HG03175 (cell line): ENCODE measurements around the gene CD28.
A peak's percentile ranks its signal among the peaks of the same experiment; 100 is the strongest.
"Not testable (repeated sequence)": the region's sequence is repeated elsewhere in the genome, so short reads cannot be mapped to it uniquely, and the experiment has no call there.

Source experiments
- ATAC-seq: cut with Tn5 transposase; IDR thresholded peaks from one replicate; pipeline ENCODE4 v1.9.1; 2021; ENCODE audit warnings: mild to moderate bottlenecking, moderate library complexity; ENCODE audit not compliant: unreplicated experiment

CD28 gene

DNA sequence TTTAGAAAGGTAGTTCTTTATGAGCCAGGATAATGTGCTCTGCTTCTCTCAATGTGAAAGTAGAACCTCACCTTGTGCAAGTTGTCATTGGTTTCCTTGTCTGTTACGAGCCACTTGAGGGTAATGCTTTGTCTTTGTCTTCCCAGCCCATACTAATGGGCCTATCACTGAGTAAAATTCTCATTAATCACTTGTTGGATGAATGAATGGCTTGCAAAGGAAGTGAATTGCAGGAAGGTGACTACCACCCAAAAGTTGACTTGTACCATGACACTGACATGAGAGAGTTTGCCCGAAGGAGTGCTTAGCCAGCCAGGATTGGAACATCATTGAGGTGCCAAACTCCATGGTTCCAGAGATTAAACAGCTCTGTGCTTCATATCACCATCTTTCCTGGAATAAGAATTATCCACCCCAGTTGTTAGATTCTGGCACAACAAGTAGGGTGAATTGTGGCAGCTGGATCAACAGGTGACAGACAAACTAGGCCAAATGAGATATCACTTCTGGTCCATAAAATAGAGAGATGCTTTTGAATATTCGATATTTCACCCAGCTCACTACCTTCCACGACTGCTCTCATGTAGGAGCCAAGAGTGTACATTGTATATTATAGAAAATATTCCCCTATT lies 20.5 kb upstream of the CD28 start:
- no peak for ATAC-seq

DNA sequence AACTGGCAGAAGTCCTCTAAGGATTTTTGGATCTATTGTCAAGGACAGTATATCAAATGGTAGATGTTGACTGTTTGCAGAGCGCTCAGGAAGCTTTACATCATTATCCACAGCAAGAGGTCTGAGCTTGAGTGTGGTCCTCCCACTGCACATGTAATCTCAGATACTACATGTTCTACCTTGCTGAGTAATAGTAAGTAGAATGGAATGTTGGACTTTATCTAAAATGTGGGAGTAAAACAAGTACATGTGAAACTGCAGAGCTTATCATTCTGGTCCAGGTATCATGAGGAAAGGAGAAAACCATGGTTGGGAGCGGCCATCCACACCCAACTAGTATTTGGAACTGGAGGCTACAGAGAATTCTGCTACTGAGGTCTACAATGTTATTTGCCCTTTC lies 19.3 kb upstream of the CD28 start:
- no peak for ATAC-seq

DNA sequence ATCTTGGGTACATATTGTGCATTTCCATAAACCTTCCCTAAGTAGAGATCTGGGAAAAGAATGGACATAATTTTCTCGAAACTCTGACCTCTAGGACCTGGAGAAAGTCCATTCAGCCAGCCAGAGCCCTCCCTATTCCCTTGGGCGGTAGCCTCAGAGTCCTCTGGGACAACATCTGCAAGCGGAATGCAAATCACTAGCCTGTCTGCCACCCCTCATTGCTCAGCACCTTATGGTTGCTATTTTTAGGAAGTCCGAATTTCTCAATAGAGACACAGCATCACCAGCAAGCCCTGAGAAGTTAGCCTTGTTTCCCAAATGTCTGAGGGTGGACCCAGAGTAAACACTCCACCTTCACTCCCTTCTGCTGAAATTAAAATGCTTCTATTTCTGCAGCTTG lies 17.6 kb upstream of the CD28 start:
- peak; percentile 69 for ATAC-seq

DNA sequence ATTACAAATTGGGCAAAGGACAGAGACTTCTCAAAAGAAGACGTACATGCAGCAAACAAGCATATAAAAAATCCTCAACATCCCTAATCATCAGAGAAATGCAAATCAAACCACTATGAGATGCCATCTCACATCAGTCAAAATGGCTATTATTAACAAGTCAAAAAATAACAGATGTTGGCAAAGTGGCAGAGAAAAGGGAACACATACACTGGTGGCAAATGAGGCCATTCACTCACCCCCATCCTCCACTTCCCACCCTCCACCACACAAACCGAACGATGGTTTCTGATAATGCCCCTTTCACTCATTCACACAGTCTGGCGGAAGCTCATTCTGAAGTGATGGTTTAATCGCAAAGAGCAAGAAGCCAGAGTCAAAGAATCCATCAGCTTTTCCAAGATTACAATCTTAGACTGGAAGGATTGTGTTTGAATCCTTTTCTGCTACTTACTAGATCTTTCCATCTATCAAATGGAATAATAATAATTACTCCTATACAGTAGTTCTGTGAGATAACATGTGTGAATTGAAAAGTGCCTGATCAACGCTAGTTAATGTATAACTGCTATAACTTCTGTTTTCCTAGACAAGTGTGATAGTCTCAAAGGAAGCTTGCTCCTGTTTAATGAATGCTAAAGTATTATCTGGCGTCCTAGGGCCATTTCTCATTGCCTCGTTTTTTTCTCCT lies 16.9 kb upstream of the CD28 start:
- ATAC-seq: peak; percentile 57

DNA sequence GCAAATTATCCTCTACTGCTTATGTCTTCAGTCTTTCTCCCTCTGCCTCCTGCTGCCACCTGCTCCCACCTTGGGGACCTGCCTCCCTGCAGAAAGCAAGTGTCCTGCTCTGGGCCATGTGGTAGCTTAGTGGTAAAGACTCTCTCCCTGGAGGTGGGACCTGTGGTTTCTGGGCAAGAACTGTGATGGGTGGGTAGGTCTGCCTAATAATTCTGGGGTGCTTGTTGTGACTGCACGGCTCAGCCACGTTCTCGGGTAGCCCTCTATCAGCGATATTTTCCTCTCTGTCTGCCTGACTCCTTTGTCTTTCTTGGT lies 16.4 kb upstream of the CD28 start:
- peak; percentile 21 for ATAC-seq

DNA sequence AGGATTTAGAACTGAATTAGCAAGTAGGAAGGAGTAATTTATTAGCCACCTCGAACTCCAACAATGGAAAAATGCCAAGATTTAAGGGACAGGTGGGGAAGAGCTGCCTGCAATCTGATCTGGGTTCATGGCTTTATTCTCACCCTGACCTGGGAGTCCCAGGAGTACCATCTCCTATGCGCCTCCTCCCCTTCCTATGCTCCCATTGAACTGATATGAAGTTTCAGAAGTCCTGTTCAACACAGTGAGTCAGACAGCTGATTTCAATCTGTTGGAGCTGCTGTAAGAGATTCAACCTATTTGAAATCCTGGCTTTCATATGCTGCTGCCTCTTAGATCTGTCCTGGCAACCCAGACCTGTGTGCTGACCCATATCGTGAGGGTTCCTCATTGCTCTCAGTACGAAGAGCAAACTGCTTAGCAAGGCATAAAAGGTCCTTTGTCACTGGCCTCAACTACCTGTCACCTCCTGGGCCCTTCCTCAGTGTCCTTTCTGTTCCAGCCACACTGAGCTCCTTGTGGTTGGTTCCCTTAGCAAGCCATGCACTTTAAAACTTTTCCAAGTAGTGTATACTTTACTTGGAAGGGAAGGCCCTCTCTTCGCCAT lies 15.9 kb upstream of the CD28 start:
- no peak for ATAC-seq

DNA sequence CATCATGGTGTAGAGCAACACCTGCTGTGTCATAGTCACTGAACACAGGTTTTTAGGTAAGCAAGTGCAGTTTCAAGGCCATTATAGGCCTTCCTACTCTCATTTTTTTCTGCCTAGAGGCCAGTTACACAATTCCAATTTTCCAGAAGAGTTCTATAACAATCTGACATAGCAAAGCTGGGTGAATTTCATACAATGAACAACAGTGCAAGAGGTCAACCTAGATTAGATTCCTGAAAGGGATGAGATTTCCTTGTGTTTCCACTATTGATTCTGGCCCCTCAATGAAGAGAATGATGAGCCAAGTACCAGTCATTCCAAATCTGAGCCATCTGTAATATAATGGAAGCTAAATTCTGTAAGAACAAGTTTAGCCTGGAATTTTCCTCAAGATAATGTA lies 15.3 kb upstream of the CD28 start:
- no peak for ATAC-seq

DNA sequence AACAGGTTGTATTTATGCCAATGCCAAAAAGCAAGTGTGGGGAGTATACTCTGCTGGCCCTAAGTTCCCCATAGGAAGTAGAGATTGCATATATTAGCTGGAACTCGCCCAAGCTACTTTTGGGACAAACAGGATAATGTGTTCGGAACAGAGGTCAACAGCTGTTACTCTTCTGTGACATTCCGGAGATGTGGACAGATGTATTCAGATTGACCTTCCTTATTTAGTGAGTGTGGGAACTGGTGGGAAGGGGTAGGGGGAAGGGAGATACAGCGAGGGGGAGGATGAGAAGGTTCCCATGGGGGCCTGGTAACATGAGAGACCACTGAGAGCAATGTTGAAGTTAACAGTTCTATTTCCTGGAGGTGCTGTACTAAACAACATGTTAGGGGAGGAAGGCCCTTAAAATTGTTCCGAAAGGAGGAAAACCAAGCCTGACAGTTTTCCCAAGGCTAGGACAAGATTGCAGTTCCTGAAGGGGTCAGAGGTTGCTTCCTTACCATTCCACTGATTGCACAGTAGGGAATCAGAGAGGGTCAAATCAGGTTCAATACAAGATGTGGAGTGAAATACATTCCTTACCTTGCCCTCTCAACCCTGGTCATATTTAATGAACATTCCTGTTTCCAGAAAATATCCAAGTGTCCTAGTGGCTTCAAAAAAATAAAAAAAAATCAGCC lies 14.3 kb upstream of the CD28 start:
- ATAC-seq: no peak

DNA sequence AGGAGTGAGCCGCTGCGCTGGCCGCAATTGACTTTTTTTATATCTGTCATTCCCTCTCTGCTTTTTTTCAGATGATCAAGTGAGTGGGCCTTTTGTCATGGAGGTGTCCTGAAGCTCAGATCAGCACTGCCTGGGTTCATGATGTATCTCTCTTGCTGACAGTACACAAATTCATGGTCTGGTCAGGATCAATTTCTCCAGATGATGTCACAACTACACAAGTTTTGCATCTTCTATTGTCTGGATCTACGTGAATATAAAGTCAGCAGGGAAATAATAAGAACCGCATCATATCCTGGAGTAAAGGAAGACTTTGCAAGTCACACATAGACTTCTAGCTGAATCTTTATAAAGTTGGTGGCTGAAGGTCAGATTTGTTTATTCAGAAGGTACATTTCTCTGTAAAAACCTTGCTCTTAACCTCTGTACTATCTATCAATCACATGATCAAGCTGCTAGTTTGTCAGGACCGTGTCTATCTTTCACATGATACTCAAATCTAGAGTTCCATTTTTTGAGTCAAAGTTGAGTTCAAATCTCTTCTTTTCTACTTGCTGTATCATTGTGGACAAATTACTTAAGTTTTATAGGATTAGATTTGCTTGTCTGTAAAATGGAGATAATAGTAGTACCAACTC lies 13.1 kb upstream of the CD28 start:
- ATAC-seq: no peak

DNA sequence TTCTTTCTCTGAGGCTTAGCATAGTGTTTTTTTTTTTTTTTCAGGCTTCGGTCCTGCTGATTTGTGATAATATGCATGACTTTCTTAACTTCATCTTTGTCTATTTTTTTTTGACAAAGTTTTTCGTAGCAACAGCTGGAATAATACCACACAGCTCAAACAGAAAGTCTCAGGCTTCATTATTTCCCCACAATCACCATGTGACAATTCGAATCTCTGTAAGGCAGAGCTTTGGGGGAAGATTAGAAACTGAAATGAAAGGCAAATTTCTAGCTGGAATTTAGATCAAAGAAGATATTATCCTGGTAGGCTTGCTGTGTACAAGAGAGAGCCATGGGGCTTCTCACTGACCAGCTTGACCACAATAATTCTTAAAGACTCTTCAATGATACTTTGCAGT lies 12.2 kb upstream of the CD28 start:
- ATAC-seq: no peak

DNA sequence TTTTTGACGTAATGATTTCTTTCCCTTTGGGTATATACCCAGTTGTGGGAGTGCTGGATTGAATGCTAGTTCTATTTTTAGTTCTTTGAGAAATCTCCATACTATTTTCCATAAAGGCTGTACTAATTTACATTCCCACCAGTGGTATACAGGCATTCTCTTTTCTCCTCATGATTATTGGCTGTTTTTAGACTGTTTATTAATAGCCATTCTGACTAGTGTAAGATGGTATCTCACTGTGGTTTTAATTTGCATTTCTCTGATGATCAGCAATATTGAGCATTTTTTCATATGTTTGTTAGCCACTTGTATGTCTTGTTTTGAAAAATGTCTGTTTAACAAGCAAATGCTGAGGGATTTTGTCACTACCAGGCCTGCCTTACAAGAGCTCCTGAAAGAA lies 9.2 kb upstream of the CD28 start:
- no peak for ATAC-seq

DNA sequence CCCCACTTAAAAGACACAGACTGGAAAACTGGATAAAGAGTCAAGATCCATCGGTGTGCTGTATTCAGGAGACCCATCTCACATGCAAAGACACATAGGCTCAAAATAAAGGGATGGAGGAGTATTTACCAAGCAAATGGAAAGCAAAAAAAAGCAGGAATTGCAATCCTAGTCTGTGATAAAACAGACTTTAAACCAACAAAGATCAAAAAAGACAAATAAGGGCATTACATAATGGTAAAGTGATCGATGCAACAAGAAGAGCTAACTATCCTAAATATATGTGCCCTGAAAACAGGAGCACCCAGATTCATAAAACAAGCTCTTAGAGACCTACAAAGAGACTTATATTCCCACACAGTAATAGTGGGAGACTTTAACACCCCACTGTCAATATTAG lies 8.7 kb upstream of the CD28 start:
- not testable (repeated sequence) for ATAC-seq

DNA sequence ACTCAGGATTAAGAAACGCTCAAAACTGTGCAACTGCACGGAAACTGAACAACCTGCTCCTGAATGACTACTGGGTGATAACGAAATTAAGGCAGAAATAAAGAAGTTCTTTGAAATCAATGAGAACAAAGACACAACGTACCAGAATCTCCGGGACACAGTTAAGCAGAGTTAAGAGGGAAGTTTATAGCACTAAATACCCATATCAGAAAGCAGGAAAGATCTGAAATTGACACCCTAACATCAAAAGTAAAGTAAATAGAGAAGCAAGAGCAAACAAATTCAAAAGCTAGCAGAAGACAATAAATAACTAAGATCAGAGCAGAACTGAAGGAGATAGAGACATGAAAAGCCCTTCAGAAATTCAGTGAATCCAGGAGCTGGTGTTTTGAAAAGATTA lies 8.0 kb upstream of the CD28 start:
- not testable (repeated sequence) for ATAC-seq

DNA sequence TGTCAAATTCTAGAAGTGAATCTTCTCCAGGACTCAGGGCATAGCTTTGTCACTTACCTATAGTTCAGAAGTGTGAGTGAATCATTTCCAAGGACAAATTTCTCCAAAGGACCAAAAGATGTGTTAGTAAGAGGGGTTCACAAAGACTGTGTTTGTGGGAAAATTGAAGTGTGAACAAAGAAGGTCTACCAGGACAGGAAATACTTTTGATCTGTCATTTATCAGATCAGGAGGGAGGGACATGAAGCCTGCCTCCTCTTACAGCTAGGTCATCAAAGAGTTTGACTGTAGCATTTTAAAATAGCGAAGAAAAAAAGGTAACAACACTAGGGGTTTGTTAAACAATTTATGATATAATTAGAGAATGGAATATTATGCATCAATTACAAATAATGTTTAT lies 2.0 kb upstream of the CD28 start:
- no peak for ATAC-seq

DNA sequence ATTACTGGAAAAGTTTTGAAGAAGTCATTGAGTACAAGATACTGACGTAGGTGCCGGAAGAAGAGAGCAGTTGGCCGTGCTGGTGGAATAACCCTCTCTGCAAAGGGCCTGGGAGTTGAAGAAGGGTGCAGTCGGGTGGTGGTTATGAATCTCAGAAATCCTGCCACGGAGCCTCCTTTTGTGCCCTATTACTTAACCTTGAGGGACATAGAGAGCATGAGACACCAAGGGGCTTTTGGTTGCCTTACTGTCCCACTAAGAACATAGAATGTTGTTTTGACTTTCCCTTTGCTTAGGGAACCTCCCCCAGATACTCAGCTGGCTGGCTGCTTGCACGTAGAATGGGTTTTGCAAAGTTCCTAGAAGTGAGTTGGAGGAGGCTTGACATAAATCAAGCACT lies 1.3 kb upstream of the CD28 start:
- no peak for ATAC-seq

DNA sequence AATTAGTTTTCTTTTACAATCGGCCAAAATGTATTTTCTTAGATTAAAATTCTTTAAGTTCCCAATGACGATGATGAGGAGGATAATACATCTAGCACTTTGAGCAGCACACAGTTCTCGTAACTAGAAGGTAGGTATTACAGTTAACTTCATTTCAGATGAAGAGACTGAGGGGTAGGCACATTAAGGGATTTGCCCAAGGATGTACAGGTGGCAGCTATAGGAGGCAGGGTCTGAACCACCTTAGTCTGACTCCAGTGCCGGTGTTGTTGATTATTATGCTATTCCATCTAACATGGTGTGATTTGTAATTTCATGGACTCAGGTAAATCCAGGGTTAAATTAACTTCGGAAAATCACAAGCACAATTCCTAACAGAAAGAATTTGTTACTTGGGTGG lies 1.1 kb downstream of the CD28 start:
- ATAC-seq: no peak

DNA sequence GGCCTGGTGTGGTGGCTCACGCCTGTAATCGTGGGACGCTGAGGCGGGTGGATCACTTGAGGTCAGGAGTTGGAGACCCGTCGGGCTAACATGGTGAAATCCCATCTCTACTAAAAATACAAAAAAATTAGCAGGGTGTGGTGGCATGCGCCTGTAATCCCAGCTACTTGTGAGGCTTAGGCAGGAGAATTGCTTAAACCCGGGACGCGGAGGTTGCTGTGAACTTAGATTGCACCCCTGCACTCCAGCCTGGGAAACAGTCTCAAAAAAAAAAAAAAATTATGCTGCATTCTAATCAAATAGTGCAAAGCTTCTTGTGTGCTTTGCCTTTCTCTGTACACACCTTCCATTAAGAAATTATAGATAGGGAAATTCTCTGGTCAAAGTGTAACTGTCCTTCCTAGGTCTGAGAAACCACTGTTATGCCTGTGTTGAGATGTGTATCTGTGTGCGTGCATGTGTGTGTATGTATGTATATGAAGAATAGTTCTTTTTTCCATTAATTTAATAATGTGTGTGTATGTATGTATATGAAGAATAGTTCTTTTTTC lies 2.5 kb downstream of the CD28 start:
- no peak for ATAC-seq

DNA sequence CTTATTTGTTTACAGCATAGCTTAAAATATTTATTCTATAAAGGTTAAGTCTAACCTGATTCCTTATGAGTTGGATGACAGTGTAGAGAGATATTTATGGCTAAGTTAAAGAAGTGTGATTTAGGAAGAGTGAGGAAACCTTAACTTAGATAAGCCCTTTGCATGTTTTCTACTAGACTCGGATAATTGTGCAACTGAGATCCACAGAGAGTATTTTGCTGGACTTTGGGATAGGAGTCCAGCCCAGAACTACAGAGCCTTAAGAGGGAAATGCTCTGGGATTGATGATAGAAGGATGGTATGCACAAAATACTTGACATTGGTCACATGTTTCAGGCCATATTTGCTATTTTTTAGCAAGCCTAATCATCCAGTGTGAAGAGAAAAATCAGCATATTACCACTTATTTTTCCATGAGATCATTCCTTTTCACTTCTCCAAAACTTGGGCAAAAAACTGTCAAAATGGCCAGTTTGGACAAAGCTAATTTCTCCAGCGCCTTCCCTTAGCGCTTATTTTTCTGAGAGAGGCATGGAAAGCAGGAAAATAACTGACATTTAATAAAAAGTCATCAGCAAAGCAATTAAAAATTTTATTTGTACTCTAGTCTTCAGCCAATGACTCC lies 3.1 kb downstream of the CD28 start:
- ATAC-seq: no peak

DNA sequence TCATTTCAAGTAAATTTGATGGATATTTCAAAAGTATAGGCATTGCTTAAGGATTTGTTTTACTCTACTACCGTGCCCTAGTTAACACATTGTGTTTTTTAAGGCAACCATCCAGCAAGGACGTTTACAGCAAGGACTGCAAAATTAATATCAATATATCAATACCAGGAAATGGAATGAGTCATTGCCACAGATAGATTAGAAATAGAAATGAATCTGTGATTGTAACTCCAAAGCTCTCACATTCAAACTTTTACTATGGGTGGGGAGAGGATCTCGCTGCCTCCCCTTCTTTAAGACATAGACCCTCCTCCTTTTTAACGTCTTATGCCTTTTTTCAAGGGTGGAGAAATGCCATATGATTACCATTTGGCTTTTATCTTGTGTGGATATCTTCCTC lies 3.8 kb downstream of the CD28 start:
- no peak for ATAC-seq

DNA sequence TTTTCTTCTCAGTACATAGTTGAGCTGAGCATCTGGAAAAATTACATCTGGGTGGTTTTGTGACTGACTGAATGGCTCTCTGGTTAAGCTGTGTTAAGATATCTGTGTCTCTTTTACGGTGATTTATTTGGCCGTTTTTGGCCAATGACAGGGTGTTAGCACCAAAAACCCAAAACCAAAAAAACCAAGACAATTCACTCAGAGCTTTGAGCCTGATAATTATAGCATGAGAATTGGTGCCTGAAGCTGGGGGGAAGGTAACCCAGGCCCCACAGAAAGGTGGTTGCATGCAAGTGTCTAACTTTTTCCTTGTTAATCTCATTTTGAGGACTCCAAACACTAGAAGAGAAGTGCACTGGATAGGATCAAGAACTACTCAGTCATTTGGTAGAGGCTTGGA lies 4.5 kb downstream of the CD28 start:
- ATAC-seq: no peak

DNA sequence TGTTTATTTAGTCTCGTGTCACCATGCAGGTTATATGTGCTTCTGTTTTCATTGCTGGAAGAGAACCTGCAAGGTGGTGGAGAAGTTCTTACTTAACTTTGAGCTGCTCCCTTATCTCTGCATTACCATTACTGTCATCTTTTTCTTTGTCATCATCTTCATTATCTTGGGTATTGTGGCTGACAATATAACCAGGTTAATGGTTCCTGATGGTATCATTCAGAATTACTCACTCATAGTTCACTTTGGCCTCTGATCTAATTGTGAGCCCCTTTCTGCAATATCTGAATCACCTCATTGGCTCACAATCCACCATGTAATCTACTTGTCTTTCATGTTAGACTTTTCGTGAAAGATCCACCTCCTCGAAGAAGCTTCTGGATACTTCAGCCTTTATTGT lies 5.0 kb downstream of the CD28 start:
- no peak for ATAC-seq
